Astrocyte (in vitro differentiated cells and primary cell): ENCODE measurements around the gene RRP36. TPM values are rescaled to one million over a fixed set of nuclear protein-coding genes. Genes with fewer than 3 reads are reported as not detected.

Experiments used
- DNase-seq: peaks from one replicate; pipeline ENCODE4 v3.0.0-alpha.2; 2010; ENCODE audit warnings: low read depth
- FAIRE-seq: peaks from 2 replicates; lab custom pipeline; 2011; peaks lifted over from hg19 to GRCh38; lab: Jason Lieb, UNC
- H2AFZ ChIP-seq: 2 replicates; pipeline ENCODE4 v1.6.0; 2012; ENCODE audit warnings: low read depth, low read length, inconsistent platforms
- H3K27ac ChIP-seq: 2 replicates; pipeline ENCODE4 v1.5.1; 2011; ENCODE audit warnings: low read depth, low read length, inconsistent platforms
- H3K27me3 ChIP-seq: 2 replicates; pipeline ENCODE4 v1.6.0; 2011; ENCODE audit warnings: low read length, inconsistent platforms; ENCODE audit not compliant: insufficient read depth
- H3K36me3 ChIP-seq: 2 replicates; pipeline ENCODE4 v1.5.1; 2011; ENCODE audit warnings: low read length, inconsistent platforms; ENCODE audit not compliant: insufficient read depth
- H3K4me1 ChIP-seq: 2 replicates; pipeline ENCODE4 v1.5.1; 2011; ENCODE audit warnings: low read length, inconsistent platforms; ENCODE audit not compliant: insufficient read depth
- H3K4me2 ChIP-seq: 2 replicates; pipeline ENCODE4 v1.6.0; 2012; ENCODE audit warnings: low read length, inconsistent platforms
- H3K4me3 ChIP-seq: 2 replicates; pipeline ENCODE4 v1.5.1; 2011; ENCODE audit warnings: low read depth, mild to moderate bottlenecking, low read length, inconsistent platforms; ENCODE audit not compliant: insufficient read depth
- H3K79me2 ChIP-seq: 2 replicates; pipeline ENCODE4 v1.6.0; 2012; ENCODE audit warnings: mild to moderate bottlenecking, low read length, inconsistent platforms; ENCODE audit not compliant: insufficient read depth
- H3K9ac ChIP-seq: 2 replicates; pipeline ENCODE4 v1.6.0; 2012; ENCODE audit warnings: mild to moderate bottlenecking, low read length, inconsistent platforms
- H3K9me3 ChIP-seq: 2 replicates; pipeline ENCODE4 v1.5.1; 2012; ENCODE audit warnings: low read depth, mild to moderate bottlenecking, low read length, inconsistent platforms; ENCODE audit not compliant: insufficient read depth
- H4K20me1 ChIP-seq: 2 replicates; pipeline ENCODE4 v1.6.0; 2012; ENCODE audit warnings: low read length, inconsistent platforms; ENCODE audit not compliant: insufficient read depth
- H3K27ac Mint-ChIP-seq: one replicate; pipeline ENCODE4 v1.8.0; 2021; ENCODE audit warnings: mild to moderate bottlenecking, mixed read lengths; ENCODE audit not compliant: unreplicated experiment
- H3K27me3 Mint-ChIP-seq: one replicate; pipeline ENCODE4 v1.8.0; 2021; ENCODE audit warnings: low read depth, mixed read lengths; ENCODE audit not compliant: unreplicated experiment
- H3K36me3 Mint-ChIP-seq: one replicate; pipeline ENCODE4 v1.8.0; 2021; ENCODE audit warnings: low read depth, mixed read lengths; ENCODE audit not compliant: unreplicated experiment
- H3K4me1 Mint-ChIP-seq: one replicate; pipeline ENCODE4 v1.8.0; 2021; ENCODE audit warnings: low read depth, mixed read lengths; ENCODE audit not compliant: unreplicated experiment
- H3K4me3 Mint-ChIP-seq: one replicate; pipeline ENCODE4 v1.8.0; 2021; ENCODE audit warnings: mild to moderate bottlenecking, moderate library complexity, mixed read lengths; ENCODE audit not compliant: unreplicated experiment
- H3K9me3 Mint-ChIP-seq: one replicate; pipeline ENCODE4 v1.8.0; 2021; ENCODE audit warnings: mild to moderate bottlenecking, mixed read lengths; ENCODE audit not compliant: unreplicated experiment
- EZH2 ChIP-seq: IDR thresholded peaks from 2 replicates; pipeline ENCODE4 v1.6.1; 2012; ENCODE audit warnings: mild to moderate bottlenecking, low read length, inconsistent platforms; ENCODE audit not compliant: insufficient read depth
- total RNA-seq: library from RNA; stranded (reverse); gene quantifications from 2 replicates; pipeline ENCODE4 v1.2.1, GENCODE V29; 2021
- TF ChIP-seq, protein P1 (sequence below): IDR thresholded peaks from 2 replicates; pipeline ENCODE4 v1.5.1; 2011; ENCODE audit warnings: low read depth, mild to moderate bottlenecking, inconsistent platforms, low read length, moderate library complexity; ENCODE audit not compliant: insufficient read depth

The RRP36 gene
- total RNA-seq, 1 donor from 2014 or later = 77.9 TPM

DNA sequence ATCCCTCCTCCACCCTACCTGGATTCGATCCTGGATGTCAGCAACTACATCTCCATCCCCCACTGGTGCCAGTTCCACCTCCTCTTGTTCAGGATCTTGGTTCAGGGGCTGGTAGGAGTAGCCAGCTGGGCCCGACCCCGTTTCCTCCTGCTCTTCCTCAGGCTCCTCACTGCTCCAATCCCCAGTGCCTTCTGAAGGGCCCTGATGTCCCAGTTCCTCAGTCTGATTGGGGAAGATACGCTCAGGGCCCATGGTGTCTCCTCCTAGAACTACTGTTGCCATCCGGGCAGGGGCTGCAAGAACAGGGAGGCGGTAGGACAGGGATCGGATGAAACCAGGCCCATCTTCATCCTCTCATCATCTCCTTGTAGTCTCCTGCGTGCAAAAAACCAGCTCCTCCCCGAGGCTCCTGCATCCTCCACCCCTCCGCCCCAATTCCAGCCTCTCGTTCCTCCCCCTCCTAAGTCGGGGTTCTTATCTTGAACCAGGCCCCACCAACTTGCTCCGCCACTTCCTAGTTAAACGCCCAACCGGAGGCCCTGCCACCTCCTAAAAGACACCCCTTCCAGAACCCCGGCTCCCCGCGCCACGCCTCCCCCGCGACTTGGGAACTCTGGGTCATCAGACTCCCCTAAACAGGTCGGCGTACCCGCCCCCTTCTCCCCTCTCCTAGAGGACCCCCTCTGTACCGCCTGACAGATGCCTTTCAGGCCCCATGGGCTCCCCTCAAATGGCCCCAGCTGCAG, 8.2 kb upstream of the RRP36 start:
- Mint-ChIP-seq H3K36me3 (peaks cover 16% of the 10 kb centered on the region), H3K4me1 (peaks cover 15% of the 10 kb centered on the region), H3K27me3 (no peaks in the 10 kb centered on the region), H3K9me3 (no peaks in the 10 kb centered on the region), H3K4me3 (peak overlapping the region; percentile 92), H3K27ac (peak overlapping the region; percentile 78)
- peaks cover 31% of the 10 kb centered on the region for H3K36me3 ChIP-seq
- H3K9ac ChIP-seq = peak overlapping the region; percentile 85
- H3K79me2 ChIP-seq = peaks cover 69% of the 10 kb centered on the region
- no peak for DNase-seq
- peak overlapping the region; percentile 92 for H3K4me2 ChIP-seq
- peaks cover 36% of the 10 kb centered on the region for H4K20me1 ChIP-seq
- H3K27me3 ChIP-seq = no peaks in the 10 kb centered on the region
- peak overlapping the region; percentile 35 for H3K27ac ChIP-seq
- H2AFZ ChIP-seq = peak overlapping the region; percentile 50
- H3K9me3 ChIP-seq = no peaks in the 10 kb centered on the region
- no peak for FAIRE-seq
- peaks cover 26% of the 10 kb centered on the region for H3K4me1 ChIP-seq
- peak overlapping the region; percentile 69 for H3K4me3 ChIP-seq
- TF ChIP-seq EZH2 = no peak
- TF ChIP-seq, protein P1, sequence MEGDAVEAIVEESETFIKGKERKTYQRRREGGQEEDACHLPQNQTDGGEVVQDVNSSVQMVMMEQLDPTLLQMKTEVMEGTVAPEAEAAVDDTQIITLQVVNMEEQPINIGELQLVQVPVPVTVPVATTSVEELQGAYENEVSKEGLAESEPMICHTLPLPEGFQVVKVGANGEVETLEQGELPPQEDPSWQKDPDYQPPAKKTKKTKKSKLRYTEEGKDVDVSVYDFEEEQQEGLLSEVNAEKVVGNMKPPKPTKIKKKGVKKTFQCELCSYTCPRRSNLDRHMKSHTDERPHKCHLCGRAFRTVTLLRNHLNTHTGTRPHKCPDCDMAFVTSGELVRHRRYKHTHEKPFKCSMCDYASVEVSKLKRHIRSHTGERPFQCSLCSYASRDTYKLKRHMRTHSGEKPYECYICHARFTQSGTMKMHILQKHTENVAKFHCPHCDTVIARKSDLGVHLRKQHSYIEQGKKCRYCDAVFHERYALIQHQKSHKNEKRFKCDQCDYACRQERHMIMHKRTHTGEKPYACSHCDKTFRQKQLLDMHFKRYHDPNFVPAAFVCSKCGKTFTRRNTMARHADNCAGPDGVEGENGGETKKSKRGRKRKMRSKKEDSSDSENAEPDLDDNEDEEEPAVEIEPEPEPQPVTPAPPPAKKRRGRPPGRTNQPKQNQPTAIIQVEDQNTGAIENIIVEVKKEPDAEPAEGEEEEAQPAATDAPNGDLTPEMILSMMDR = no peak

GRCh38 chr6:43013843-43014433, 7.5 kb upstream of the RRP36 start, which contains the start of the genes KLHDC3 and MEA1:
TSS of gene KLHDC3 (plus strand) at chr6:43014249. CDS start at chr6:43017193, 2,944 bp downstream.
TSS of gene MEA1 (minus strand) at chr6:43013946. CDS start at chr6:43013813, 133 bp downstream.
- H3K27ac ChIP-seq = peak within 1 kb of the TSS; percentile 73
- DNase-seq (peak; percentile 99), FAIRE-seq (peak; percentile 80)
- peak within 1 kb of the TSS; percentile 85 for H3K27ac Mint-ChIP-seq
- no peaks in the 10 kb centered on the region for H3K27me3 Mint-ChIP-seq
- H3K36me3 Mint-ChIP-seq = peaks cover 21% of the 10 kb centered on the region
- no peak for TF ChIP-seq EZH2
- TF ChIP-seq, protein P1 = no peak
- peaks cover 25% of the 10 kb centered on the region for H3K36me3 ChIP-seq
- peak within 1 kb of the TSS; percentile 50 for H2AFZ ChIP-seq
- H3K27me3 ChIP-seq = no peaks in the 10 kb centered on the region
- peaks cover 34% of the 10 kb centered on the region for H4K20me1 ChIP-seq
- peak within 1 kb of the TSS; percentile 98 for H3K4me2 ChIP-seq
- H3K79me2 ChIP-seq = peaks cover 75% of the 10 kb centered on the region
- peak within 1 kb of the TSS; percentile 96 for H3K9ac ChIP-seq
- peaks cover 15% of the 10 kb centered on the region for H3K4me1 Mint-ChIP-seq
- peaks cover 26% of the 10 kb centered on the region for H3K4me1 ChIP-seq
- no peaks in the 10 kb centered on the region for H3K9me3 ChIP-seq
- no peaks in the 10 kb centered on the region for H3K9me3 Mint-ChIP-seq
- H3K4me3 ChIP-seq = peak within 1 kb of the TSS; percentile 93
- H3K4me3 Mint-ChIP-seq = peak within 1 kb of the TSS; percentile 92
